SK-MEL-5 (cell line): ENCODE measurements around the gene DBR1. TPM values are rescaled to one million over a fixed set of nuclear protein-coding genes. Genes with fewer than 3 reads are reported as not detected.

Experiments
- DNase-seq: peaks from one replicate; pipeline ENCODE4 v3.0.0-alpha.2; 2016; ENCODE audit warnings: low read depth, low spot score
- in situ Hi-C: cut with HindIII; loops from 2 replicates; pipeline ENCODE4 v1.10.0; 2016; ENCODE audit warnings: low sequenced_read_pairs, high pct_unique_total_duplicates, low pct_unique_long_range_greater_than_20kb
- polyA plus RNA-seq, 2 experiments: library from polyadenylated mRNA; depleted of rRNA; stranded (reverse); fragments of >200 nt; gene quantifications; 2 replicates each; pipeline ENCODE4 v1.2.3, GENCODE V29; 2015
- total RNA-seq: library from RNA; depleted of rRNA; stranded (reverse); fragments of >200 nt; shearing (Covaris generic); gene quantifications from 2 replicates; pipeline ENCODE4 v1.2.3, GENCODE V29; 2014; rRNA removed

Gene DBR1
- 23.3 and 25.0 TPM in 2 replicates for total RNA-seq
- polyA plus RNA-seq (2015; cell fraction: cytosol; rRNA removed): 17.7 and 25.0 TPM in 2 replicates
- polyA plus RNA-seq (2015; cell fraction: nucleus; rRNA removed): 10.4 and 14.5 TPM in 2 replicates

- in situ Hi-C loops: no loop called here
- DNase-seq: peak; percentile 84
Measured at GRCh38 chr3:138174421-138175131, at the start of gene DBR1. Gene DBR1, minus strand, starts transcription at chr3:138174921. Its CDS starts 126 bp downstream, at chr3:138174795.

GRCh38 chr3:138222942-138223287 is 48.2 kb upstream of the DBR1 start:
- DNase-seq: no peak
- in situ Hi-C loops: no loop called here

GRCh38 chr3:138222131-138222941 is 47.6 kb upstream of the DBR1 start:
- in situ Hi-C loops: no loop called here
- DNase-seq: no peak

GRCh38 chr3:138220788-138221187 is 46.1 kb upstream of the DBR1 start:
- no peak for DNase-seq
- in situ Hi-C loops: no loop called here

GRCh38 chr3:138220242-138220641 is 45.5 kb upstream of the DBR1 start:
- no peak for DNase-seq
- in situ Hi-C loops: no loop called here

GRCh38 chr3:138219255-138219654 is 44.5 kb upstream of the DBR1 start:
- in situ Hi-C loops: no loop called here
- no peak for DNase-seq

GRCh38 chr3:138213398-138214085 is 38.8 kb upstream of the DBR1 start:
- in situ Hi-C loops: no loop called here
- no peak for DNase-seq

- no peak for DNase-seq
- in situ Hi-C loops: no loop called here
Measured at GRCh38 chr3:138210528-138210927, 35.8 kb upstream of the DBR1 start.

- DNase-seq: no peak
- in situ Hi-C loops: no loop called here
Measured at GRCh38 chr3:138206196-138206595, 31.5 kb upstream of the DBR1 start.

GRCh38 chr3:138205527-138205926 is 30.8 kb upstream of the DBR1 start:
- in situ Hi-C loops: no loop called here
- DNase-seq: no peak

GRCh38 chr3:138203938-138204337 is 29.2 kb upstream of the DBR1 start:
- DNase-seq: no peak
- in situ Hi-C loops: no loop called here

GRCh38 chr3:138202945-138203701 is 28.4 kb upstream of the DBR1 start:
- in situ Hi-C loops: no loop called here
- DNase-seq: no peak

- in situ Hi-C loops: no loop called here
Measured at GRCh38 chr3:138200424-138200823, 25.7 kb upstream of the DBR1 start.

GRCh38 chr3:138199851-138200250 is 25.1 kb upstream of the DBR1 start:
- no peak for DNase-seq
- in situ Hi-C loops: no loop called here

More at GRCh38 chr3:138200424-138200823, 25.7 kb upstream of the DBR1 start:
- DNase-seq: no peak

- DNase-seq: no peak
- in situ Hi-C loops: no loop called here
Measured at GRCh38 chr3:138197524-138197923, 22.8 kb upstream of the DBR1 start.

- in situ Hi-C loops: no loop called here
- no peak for DNase-seq
Measured at GRCh38 chr3:138197058-138197457, 22.3 kb upstream of the DBR1 start.

- in situ Hi-C loops: no loop called here
- no peak for DNase-seq
Measured at GRCh38 chr3:138196023-138196422, 21.3 kb upstream of the DBR1 start.

- peak; percentile 69 for DNase-seq
- in situ Hi-C loops: no loop called here
Measured at GRCh38 chr3:138195481-138195880, 20.8 kb upstream of the DBR1 start.
